HepG2 (cell line): ENCODE data around the gene SLC25A38. TPM values are rescaled to one million over a fixed set of nuclear protein-coding genes. Genes with fewer than 3 reads are reported as not detected.

Source experiments
- ASH2L ChIP-seq: fragments of 300-600, 200-600 bp; sonication (generic); IDR thresholded peaks from 2 replicates; pipeline ENCODE4 v1.7.0; 2017; ENCODE audit warnings: low read depth, mild to moderate bottlenecking, moderate library complexity, mixed read lengths, low read length; ENCODE audit not compliant: insufficient read length
- CBFB ChIP-seq: sonication (generic); formaldehyde crosslinking; IDR thresholded peaks from 2 replicates; pipeline ENCODE4 v1.4.0; 2020; ENCODE audit warnings: missing genetic modification reagents
- DZIP1 ChIP-seq: sonication (generic); formaldehyde crosslinking; IDR thresholded peaks from 2 replicates; pipeline ENCODE4 v1.5.0; 2020; ENCODE audit warnings: mild to moderate bottlenecking, missing genetic modification reagents
- FOSL2 ChIP-seq: sonication (generic); formaldehyde crosslinking; IDR thresholded peaks from 2 replicates; pipeline ENCODE4 v1.4.0; 2020; ENCODE audit warnings: missing genetic modification reagents
- MAFG ChIP-seq: sonication (generic); formaldehyde crosslinking; IDR thresholded peaks from 2 replicates; pipeline ENCODE4 v1.5.1; 2020; ENCODE audit warnings: mild to moderate bottlenecking, missing genetic modification reagents
- MXD4 ChIP-seq: IDR thresholded peaks from 2 replicates; pipeline ENCODE4 v1.6.1; 2016; ENCODE audit warnings: mild to moderate bottlenecking, missing biosample characterization, missing genetic modification reagents
- RNF219 ChIP-seq: sonication (generic); formaldehyde crosslinking; IDR thresholded peaks from 2 replicates; pipeline ENCODE4 v1.5.0; 2020; ENCODE audit warnings: mild to moderate bottlenecking, missing genetic modification reagents
- SMAD9 ChIP-seq: sonication (generic); formaldehyde crosslinking; IDR thresholded peaks from 2 replicates; pipeline ENCODE4 v1.5.1; 2020; ENCODE audit warnings: mild to moderate bottlenecking, missing genetic modification reagents
- TBX2 ChIP-seq: sonication (generic); formaldehyde crosslinking; IDR thresholded peaks from 2 replicates; pipeline ENCODE4 v1.5.0; 2020; ENCODE audit warnings: missing genetic modification reagents, mild to moderate bottlenecking, borderline replicate concordance
- ZNF33A ChIP-seq: sonication (generic); formaldehyde crosslinking; IDR thresholded peaks from 2 replicates; pipeline ENCODE4 v1.5.1; 2020; ENCODE audit warnings: missing genetic modification reagents, mild to moderate bottlenecking, moderate library complexity, borderline replicate concordance
- ZNF446 ChIP-seq: sonication (generic); formaldehyde crosslinking; IDR thresholded peaks from 2 replicates; pipeline ENCODE4 v1.5.0; 2020; ENCODE audit warnings: mild to moderate bottlenecking, missing genetic modification reagents
- ZNF598 ChIP-seq: sonication (generic); formaldehyde crosslinking; IDR thresholded peaks from 2 replicates; pipeline ENCODE4 v1.5.1; 2020; ENCODE audit warnings: mild to moderate bottlenecking, missing genetic modification reagents, borderline replicate concordance
- ZNF704 ChIP-seq: sonication (generic); formaldehyde crosslinking; IDR thresholded peaks from 2 replicates; pipeline ENCODE4 v1.8.1; 2023; ENCODE audit warnings: mild to moderate bottlenecking, inconsistent platforms, moderate library complexity, missing genetic modification reagents, borderline replicate concordance
- ZNF724P ChIP-seq: sonication (generic); formaldehyde crosslinking; IDR thresholded peaks from 2 replicates; pipeline ENCODE4 v1.8.0; 2022; ENCODE audit warnings: missing genetic modification reagents, borderline replicate concordance
- ZNF772 ChIP-seq: sonication (generic); formaldehyde crosslinking; IDR thresholded peaks from 2 replicates; pipeline ENCODE4 v1.5.0; 2020; ENCODE audit warnings: mild to moderate bottlenecking, missing genetic modification reagents
- ZSCAN21 ChIP-seq: sonication (generic); formaldehyde crosslinking; IDR thresholded peaks from 2 replicates; pipeline ENCODE4 v1.8.0; 2022; ENCODE audit warnings: mild to moderate bottlenecking, missing genetic modification reagents, moderate library complexity, borderline replicate concordance
- polyA plus RNA-seq, 8 experiments: library from polyadenylated mRNA; depleted of rRNA in 3 of 8; stranded (reverse) in 7 of 8; unstranded in 1 of 8; fragments of >200 nt; fragmentation: Illumina TruSeq in 4 of 8; extraction: Trizol in 4 of 8; gene quantifications; 2 replicates each; pipeline versions ENCODE4 v1.2.1 to v1.2.3, GENCODE V29; 2011 to 2016; ENCODE audit warnings: low read depth in 4 of 8, missing spikeins in 1 of 8, mixed read lengths in 1 of 8; ENCODE audit not compliant: insufficient read depth in 1 of 8
- total RNA-seq, 5 experiments: library from RNA; depleted of rRNA; stranded (reverse); fragments of >200 nt; fragmentation: Illumina TruSeq; extraction: Trizol; gene quantifications; 2 replicates each; pipeline ENCODE4 v1.2.3, GENCODE V29; 2016; ENCODE audit warnings: low read depth in 1 of 5
- TF ChIP-seq, protein P1 (sequence below): sonication (generic); formaldehyde crosslinking; IDR thresholded peaks from 2 replicates; pipeline ENCODE4 v1.5.1; 2020; ENCODE audit warnings: mild to moderate bottlenecking, missing genetic modification reagents, moderate library complexity

SLC25A38 gene
- total and polyA plus RNA-seq, 2 of the 13 experiments (the other 11 are each of a cell fraction or from before 2014, with no cell fraction given) = 32.5 to 35.4 TPM

- TF ChIP-seq ZSCAN21 (no peak; the same call in 1 of the 2 replicates), ZNF772 (CRISPR knock-in tag) (peak; percentile 68; the same call in 1 of the 2 replicates), RNF219 (CRISPR knock-in tag) (no peak), ZNF446 (CRISPR knock-in tag) (peak; percentile 72; the same call in 1 of the 2 replicates), TBX2 (CRISPR knock-in tag) (peak; percentile 68; the same call in 1 of the 2 replicates), FOSL2 (CRISPR knock-in tag) (peak; percentile 29), MXD4 (CRISPR knock-in tag) (peak; percentile 91), ZNF33A (CRISPR knock-in tag) (no peak), ASH2L (peak; percentile 90), SMAD9 (CRISPR knock-in tag) (no peak), CBFB (CRISPR knock-in tag) (no peak), ZNF598 (CRISPR knock-in tag) (no peak), DZIP1 (no peak), ZNF724P (CRISPR knock-in tag) (no peak), ZNF704 (CRISPR knock-in tag) (no peak), MAFG (no peak)
- TF ChIP-seq, protein P1, sequence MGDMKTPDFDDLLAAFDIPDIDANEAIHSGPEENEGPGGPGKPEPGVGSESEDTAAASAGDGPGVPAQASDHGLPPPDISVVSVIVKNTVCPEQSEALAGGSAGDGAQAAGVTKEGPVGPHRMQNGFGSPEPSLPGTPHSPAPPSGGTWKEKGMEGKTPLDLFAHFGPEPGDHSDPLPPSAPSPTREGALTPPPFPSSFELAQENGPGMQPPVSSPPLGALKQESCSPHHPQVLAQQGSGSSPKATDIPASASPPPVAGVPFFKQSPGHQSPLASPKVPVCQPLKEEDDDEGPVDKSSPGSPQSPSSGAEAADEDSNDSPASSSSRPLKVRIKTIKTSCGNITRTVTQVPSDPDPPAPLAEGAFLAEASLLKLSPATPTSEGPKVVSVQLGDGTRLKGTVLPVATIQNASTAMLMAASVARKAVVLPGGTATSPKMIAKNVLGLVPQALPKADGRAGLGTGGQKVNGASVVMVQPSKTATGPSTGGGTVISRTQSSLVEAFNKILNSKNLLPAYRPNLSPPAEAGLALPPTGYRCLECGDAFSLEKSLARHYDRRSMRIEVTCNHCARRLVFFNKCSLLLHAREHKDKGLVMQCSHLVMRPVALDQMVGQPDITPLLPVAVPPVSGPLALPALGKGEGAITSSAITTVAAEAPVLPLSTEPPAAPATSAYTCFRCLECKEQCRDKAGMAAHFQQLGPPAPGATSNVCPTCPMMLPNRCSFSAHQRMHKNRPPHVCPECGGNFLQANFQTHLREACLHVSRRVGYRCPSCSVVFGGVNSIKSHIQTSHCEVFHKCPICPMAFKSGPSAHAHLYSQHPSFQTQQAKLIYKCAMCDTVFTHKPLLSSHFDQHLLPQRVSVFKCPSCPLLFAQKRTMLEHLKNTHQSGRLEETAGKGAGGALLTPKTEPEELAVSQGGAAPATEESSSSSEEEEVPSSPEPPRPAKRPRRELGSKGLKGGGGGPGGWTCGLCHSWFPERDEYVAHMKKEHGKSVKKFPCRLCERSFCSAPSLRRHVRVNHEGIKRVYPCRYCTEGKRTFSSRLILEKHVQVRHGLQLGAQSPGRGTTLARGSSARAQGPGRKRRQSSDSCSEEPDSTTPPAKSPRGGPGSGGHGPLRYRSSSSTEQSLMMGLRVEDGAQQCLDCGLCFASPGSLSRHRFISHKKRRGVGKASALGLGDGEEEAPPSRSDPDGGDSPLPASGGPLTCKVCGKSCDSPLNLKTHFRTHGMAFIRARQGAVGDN (CRISPR knock-in tag) = peak; percentile 90
Measured at GRCh38 chr3:39383881-39384664, 903 bp downstream of the SLC25A38 start (continued).
